Measurements from ENCODE around the gene GNPTAB. TPM values are rescaled to one million over a fixed set of nuclear protein-coding genes. Genes with fewer than 3 reads are reported as not detected.

GNPTAB gene
- total RNA-seq, 1 donor from 2014 or later: 43.7 TPM

- no peak overlapping the region for H3K27ac Mint-ChIP-seq (ENCODE audit: unreplicated experiment)
- Histone ChIP-seq H3K27ac (ENCODE audit: low read depth, low read length) (no peak overlapping the region), H3K27me3 (ENCODE audit: insufficient read depth, low read length) (no peaks in the 10 kb centered on the region), H3K4me2 (ENCODE audit: low read length) (no peak overlapping the region), H4K20me1 (ENCODE audit: insufficient read depth, low read length) (peaks cover 11% of the 10 kb centered on the region), H3K36me3 (ENCODE audit: insufficient read depth, low read length) (no peaks in the 10 kb centered on the region), H3K79me2 (ENCODE audit: insufficient read depth, low read length) (peaks cover 13% of the 10 kb centered on the region), H3K9me3 (ENCODE audit: insufficient read depth, low read depth, low read length) (no peaks in the 10 kb centered on the region), H3K9ac (ENCODE audit: low read length) (no peak overlapping the region), H2AFZ (ENCODE audit: low read depth, low read length) (no peak overlapping the region), H3K4me1 (ENCODE audit: insufficient read depth, low read length) (no peaks in the 10 kb centered on the region), H3K4me3 (ENCODE audit: insufficient read depth, low read depth, low read length) (no peak overlapping the region)
- H3K36me3 Mint-ChIP-seq (ENCODE audit: low read depth, unreplicated experiment): no peaks in the 10 kb centered on the region
- DNase-seq (ENCODE audit: low read depth) (no peak), FAIRE-seq (no peak)
- H3K4me3 Mint-ChIP-seq (ENCODE audit: unreplicated experiment): no peak overlapping the region
- no peaks in the 10 kb centered on the region for H3K27me3 Mint-ChIP-seq (ENCODE audit: low read depth, unreplicated experiment)
- no peaks in the 10 kb centered on the region for H3K9me3 Mint-ChIP-seq (ENCODE audit: unreplicated experiment)
- H3K4me1 Mint-ChIP-seq (ENCODE audit: low read depth, unreplicated experiment): peaks cover 2% of the 10 kb centered on the region
- TF ChIP-seq EZH2 (IDR thresholded peaks at IDR 0.05; ENCODE audit: insufficient read depth, low read length) (no peak), CTCF (IDR thresholded peaks at IDR 0.05; ENCODE audit: insufficient read depth, low read depth, low read length) (no peak)
These were observed 28.3 kb downstream of the GNPTAB start for GRCh38 chr12:101802486-101802885.

DNA sequence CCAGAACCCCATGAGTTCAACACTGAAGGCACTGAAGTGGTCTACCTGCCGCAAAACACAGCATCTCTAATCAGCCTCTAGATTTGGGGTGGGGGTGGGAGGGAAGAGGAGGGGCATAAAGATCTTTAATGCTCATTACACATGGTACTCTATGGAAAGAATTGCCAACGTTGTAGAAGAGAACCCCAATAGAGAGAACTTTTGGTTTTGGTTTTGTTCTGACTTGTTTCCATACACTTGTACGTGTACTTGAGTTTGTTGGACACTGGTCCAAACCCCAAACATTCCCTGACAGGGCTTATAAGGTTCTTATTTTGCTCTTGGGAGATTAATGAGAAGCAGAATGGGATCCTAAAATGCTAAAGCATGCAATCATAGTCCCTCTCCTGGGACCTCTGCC, 31.0 kb downstream of the GNPTAB start:
- H3K27ac ChIP-seq (ENCODE audit: low read depth, low read length): no peak overlapping the region

More for the DNA sequence above, 31.0 kb downstream of the GNPTAB start:
- Histone ChIP-seq H4K20me1 (ENCODE audit: insufficient read depth, low read length) (peaks cover 14% of the 10 kb centered on the region), H3K9ac (ENCODE audit: low read length) (no peak overlapping the region), H3K4me1 (ENCODE audit: insufficient read depth, low read length) (no peaks in the 10 kb centered on the region), H3K79me2 (ENCODE audit: insufficient read depth, low read length) (peaks cover 3% of the 10 kb centered on the region), H3K9me3 (ENCODE audit: insufficient read depth, low read depth, low read length) (no peaks in the 10 kb centered on the region), H2AFZ (ENCODE audit: low read depth, low read length) (no peak overlapping the region), H3K4me3 (ENCODE audit: insufficient read depth, low read depth, low read length) (no peak overlapping the region), H3K27me3 (ENCODE audit: insufficient read depth, low read length) (no peaks in the 10 kb centered on the region), H3K4me2 (ENCODE audit: low read length) (no peak overlapping the region), H3K36me3 (ENCODE audit: insufficient read depth, low read length) (no peaks in the 10 kb centered on the region)
- H3K27ac Mint-ChIP-seq (ENCODE audit: unreplicated experiment): no peak overlapping the region
- H3K4me3 Mint-ChIP-seq (ENCODE audit: unreplicated experiment): no peak overlapping the region
- no peaks in the 10 kb centered on the region for H3K9me3 Mint-ChIP-seq (ENCODE audit: unreplicated experiment)
- DNase-seq (ENCODE audit: low read depth): no peak
- no peaks in the 10 kb centered on the region for H3K27me3 Mint-ChIP-seq (ENCODE audit: low read depth, unreplicated experiment)
- no peak for FAIRE-seq
- TF ChIP-seq EZH2 (IDR thresholded peaks at IDR 0.05; ENCODE audit: insufficient read depth, low read length): no peak
- no peak for TF ChIP-seq CTCF (IDR thresholded peaks at IDR 0.05; ENCODE audit: insufficient read depth, low read depth, low read length)
- peaks cover 2% of the 10 kb centered on the region for H3K4me1 Mint-ChIP-seq (ENCODE audit: low read depth, unreplicated experiment)
- no peaks in the 10 kb centered on the region for H3K36me3 Mint-ChIP-seq (ENCODE audit: low read depth, unreplicated experiment)

Measured in astrocyte (in vitro differentiated cells and primary cell).